GM21723 (cell line): ENCODE results near the gene SDK2.
"Not testable (repeated sequence)": the region's sequence is repeated elsewhere in the genome, so short reads cannot be mapped to it uniquely, and the experiment has no call there.

ENCODE experiments used
- ATAC-seq: cut with Tn5 transposase; IDR thresholded peaks from one replicate; pipeline ENCODE4 v1.9.1; 2021; ENCODE audit warnings: mild to moderate bottlenecking, moderate library complexity; ENCODE audit not compliant: unreplicated experiment

SDK2 gene

DNA sequence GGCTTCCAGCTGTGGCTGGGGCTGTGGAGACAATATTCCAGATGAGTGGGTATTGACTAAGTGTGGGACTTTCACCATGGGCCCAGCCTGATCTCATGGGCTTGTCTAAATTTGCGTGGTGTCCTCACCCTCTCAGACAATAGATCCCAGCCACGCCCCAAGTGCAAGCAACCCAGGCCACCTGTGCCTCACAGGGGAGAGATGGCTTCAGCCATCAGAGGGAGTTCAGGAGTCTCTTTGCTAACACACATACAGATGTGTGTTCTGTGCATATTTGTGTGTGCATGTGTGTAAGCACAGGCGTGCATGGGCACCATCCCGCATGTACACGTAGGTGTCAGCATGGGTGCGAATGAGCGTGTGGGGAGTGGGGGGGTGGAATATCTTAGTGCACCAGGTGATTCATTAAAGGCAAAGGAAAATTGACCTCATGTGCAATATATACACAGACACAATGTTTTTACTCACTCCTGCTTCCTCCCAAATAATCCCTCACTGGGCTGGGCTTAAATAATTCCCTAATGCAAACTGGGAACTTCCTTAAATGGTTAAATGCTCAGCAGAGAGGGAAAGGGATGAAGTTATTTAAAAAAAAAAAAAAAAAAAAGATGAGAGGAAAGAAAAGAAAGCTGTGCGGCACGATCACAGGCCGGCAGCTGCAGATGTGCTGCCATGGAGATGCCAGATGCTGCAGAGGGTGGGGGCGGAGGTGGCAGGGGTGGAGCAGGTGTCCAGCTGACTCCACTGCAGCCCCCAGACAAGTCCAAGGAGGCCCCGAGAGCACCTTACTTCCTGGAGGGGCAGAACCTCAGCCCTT is 308.4 kb downstream of the SDK2 start:
- no peak for ATAC-seq

DNA sequence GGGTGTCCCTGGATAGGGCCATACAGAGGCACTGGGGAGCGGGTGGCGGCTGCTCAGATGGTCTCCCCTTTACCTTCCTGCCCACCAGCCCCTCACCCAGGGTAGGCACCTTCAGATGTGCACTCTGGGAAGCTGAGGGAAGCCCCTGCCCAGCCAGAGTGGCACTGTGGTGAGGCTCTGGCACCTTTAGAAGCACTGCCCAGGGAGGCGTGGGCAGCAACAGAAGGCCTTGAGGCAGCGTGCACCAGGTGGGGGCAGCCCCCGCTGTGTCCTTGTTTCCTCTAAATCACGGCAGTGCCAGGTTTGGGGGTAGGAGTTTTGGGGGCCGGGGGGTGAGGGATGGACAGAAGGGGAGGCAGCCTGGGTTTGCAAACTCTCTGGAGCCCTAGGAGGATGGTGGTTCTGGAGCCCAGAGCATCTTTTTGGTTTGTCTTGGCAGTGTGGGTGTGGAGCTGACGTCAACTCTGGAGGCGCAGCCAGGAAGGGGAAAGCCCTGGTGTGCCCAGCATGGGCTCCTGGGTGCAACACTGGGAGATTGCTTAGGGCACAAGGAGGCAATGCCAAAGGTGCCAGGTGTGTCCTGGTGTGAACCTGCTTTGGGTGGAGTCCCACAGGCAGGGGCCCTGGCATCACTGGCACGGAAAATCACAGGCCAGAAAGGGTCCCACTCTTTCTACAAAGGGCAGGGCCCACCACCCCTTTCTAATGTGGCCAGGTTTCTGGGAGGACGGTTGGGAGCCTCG is 309.3 kb downstream of the SDK2 start:
- no peak for ATAC-seq

DNA sequence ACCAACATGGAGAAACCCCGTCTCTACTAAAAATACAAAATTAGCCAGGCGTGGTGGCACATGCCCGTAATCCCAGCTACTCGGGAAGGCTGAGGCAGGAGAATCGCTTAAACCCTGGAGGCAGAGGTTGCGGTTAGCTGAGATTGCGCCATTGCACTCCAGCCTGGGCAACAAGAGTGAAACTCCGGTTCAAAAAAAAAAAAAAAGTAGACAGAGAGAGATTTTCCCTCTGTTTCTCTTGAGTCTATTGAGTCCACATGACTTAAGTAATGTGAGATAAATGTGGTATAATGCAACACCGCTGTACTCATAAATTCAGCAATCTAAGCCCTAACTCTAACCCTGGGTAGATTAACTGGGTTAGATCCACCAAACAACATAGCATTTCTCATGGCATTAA is 310.8 kb downstream of the SDK2 start:
- ATAC-seq, result not testable (repeated sequence)

DNA sequence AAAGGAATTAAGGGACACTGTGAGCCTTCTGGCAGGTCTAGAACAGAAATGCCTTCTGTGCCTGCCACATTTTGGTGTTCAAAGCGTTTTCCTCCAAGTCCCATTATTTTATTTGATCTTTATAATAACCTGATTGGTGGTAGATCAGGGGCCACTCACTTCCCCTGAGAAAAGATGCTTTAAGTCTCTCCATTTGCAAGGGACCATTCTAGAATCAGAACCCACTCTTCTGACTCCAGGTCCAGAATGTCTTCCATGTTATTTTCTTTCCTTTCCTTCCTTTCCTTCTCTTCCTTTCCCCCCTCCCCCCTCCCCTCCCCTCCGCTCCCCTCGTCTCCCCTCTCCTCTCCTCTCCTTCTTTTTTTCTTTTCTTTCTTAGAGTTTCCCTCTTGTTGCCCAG is 313.2 kb downstream of the SDK2 start:
- no peak for ATAC-seq

DNA sequence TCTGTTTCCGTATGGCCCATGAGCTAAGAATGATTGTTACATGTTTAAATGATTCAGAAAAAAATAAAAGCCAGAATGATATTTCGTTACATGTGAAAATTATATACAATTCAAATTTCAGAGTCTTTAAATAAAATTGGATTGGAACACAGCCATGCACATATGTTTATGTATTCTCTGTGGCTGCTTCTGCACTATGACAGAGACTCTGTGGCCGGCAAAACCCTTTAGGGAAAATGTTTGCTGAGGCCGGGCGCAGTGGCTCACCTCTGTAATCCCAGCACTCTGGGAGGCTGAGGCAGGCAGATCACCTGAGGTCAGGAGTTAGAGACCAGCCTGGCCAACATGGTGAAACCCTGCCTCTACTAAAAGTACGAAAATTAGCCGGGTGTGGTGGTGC is 316.6 kb downstream of the SDK2 start:
- ATAC-seq, result no peak

DNA sequence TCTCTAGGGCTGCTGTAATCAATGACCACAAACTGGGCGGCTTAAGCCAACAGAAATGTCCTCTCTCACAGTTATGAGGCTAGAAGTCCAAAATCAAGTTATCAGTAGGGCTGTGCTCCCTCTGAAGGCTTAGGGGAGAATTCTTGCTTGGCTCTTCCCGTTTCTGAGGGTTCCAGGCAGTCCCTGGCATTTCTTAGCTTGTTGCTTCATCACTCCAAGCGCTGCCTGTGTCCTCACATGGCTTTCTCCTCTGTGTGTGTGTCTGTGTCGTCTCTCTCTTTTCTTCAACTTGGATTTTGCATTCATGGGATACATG is 318.8 kb downstream of the SDK2 start:
- ATAC-seq, result no peak

DNA sequence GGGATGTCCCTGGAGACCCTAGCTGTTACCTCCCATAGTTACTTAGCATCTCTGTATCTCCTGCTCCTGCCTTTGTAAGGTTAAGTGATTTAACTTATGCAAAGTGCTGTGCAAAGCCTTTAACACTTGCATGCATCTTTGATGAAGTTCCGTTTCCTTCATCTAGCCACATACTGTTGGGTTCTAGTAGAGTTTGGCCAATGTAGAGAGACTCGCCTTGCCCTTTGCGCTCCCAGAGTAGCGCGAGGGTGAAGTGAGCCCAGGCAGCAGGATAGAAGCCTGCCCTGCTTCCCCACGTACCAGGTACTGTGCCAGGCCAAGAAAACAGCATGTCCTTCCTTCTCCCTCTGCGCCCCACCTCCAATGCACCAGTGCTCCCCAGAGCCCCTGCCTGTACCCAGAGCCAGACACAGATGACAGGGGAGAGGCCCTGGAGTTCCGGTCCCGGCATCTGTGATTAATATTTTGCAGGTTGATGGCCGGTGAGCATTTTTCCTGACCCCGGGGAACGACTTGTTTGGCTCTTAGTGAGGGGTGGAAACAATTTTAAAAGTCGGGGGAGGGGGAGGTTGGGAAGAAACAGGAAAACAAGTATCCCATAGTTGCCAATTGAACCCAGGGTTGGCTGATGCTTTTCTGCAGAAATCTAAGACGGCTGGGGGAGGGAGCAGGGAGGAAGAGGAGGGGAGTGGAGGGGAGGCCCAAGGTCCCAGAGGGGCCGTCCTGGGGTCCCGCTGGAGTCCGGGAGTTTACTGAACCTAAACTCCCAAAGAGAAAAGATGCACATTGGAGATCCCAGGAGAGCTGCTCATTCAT is 319.3 kb downstream of the SDK2 start:
- ATAC-seq, result no peak

DNA sequence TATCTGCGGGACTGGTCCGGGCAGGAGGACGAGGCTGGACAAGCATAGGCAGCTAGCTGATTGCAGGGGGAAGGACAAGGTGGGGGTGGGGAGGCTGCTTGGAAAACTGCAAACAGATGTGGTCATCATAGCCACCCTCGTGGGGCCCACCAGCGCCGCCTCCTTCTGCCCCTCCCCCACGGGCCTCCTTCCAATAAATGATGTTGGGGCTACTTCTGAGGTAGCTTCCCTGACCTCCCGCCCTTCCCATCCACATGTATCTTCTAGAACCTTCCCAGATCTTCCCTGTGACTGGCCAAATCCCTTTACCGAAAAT is 320.1 kb downstream of the SDK2 start:
- ATAC-seq, result no peak

DNA sequence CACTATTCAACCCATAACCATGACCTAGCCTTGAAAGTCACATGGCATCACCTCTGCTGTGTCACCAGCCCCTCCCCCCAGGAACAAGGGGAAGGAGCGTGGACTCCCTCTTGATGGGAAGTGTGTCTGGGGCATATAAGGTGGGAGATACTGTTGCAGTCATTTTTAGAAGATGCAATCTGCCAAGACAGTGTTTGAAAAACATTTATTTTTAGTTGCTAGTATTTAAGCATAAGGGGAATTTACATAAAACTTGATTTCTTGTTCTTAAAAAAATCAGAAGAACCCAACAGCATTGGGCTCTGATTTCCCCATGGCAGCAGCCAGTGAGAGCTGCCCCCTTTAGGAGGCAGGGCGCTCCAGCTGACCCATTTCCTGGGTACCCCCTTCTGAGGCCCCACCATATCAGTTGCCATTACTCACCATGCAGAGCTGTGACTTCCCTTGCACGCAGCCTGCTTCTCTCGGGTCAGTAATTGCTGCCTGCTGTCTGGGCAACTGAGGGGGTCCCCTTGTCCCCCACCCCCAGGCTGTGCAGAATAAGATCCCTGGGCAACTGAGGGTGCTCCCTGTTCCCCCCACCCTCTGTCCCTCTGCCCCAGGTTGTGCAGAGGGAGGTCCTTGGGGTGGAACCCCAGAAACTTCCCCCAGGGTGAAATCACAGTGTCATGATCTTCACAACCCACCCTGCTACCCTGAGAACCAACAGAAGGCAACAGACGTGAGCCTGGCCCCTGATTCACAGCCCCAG is 320.7 kb downstream of the SDK2 start:
- ATAC-seq, result no peak

DNA sequence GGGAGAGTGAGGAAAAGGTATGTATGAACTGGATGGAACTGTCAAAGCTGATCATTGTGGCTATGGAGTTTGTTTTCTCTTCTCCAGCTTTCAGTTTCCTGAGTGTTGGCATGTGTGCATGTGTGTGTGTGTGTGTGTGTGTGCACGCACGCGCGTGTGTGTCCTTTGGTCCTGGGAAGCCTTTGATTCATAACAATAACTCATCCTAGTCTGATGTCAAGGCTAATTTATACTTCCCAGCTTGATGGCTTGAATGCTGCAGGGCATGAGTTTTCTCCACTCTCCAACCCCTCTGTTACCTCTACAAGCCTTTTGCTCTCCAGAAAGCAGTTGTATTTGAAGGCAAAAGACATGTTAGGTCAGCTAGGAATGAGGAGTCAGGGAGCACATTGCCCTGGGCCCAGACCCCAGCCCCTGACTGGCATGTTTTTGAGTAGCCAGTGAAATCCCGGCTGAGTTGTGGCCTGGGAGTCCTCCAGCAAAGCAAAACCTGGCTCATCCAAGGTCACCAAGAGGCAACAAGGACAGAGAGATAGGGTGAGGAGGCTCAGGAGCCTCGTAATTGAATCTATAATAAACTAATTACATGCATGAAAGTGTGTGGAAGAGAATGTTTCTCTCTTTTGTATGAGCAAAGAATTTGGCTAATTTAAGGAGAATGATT is 323.5 kb downstream of the SDK2 start:
- ATAC-seq, result no peak

DNA sequence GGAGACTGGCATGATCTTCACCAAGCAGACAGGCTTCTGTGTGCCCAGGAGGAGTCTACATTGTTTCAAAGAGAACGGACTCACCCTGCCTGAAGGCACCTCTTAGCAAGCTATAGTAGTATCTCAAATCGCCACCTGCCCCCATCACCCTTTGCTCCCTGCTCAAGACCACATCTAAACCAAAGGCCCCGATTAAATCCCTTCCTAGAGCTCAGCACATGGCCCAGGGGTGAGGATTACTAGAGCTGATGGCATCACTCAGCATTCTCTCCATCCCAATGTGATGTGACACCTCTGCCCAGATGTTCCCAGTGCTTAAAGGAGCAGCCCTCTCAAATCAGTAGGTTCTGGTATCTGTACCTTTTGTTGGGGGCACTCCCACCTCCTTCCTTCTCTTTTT is 324.5 kb downstream of the SDK2 start:
- ATAC-seq, result no peak

DNA sequence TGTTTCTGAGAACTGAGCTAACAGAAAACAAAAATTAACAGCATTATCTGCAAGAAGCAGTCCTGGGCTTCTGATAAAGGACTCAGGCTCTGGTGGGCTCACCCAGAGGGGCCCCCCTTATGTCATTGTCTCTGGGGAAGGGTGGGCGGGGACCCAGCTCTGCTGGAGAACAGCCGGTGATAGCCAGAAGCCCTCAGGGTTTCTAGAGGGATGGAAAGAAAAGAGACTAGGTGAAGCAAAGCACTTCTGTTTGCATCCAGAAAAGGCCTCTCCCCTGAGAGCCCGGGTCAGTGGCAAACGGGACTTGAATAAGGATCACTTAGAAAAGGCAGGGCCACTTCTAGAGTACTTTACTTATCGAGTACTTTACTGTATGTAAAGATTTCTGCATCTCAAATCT is 325.4 kb downstream of the SDK2 start:
- ATAC-seq, result no peak

DNA sequence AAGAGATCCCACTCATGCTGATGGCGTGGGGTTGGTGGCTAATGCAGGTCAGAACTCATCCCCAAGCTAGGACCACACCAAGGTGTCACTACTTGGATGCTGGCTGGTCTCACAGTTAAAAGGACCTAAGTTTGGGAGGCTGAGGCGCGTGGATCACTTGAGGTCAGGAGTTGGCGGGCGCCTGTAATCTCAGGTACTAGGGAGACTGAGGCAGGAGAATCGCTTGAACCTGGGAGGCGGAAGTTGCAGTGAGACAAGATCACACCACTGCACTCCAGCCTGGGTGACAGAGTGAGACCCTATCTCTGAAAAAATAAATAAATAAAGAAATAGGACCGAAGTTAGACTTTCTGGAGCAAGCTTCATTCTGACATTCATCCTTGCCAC is 325.8 kb downstream of the SDK2 start:
- no peak for ATAC-seq

DNA sequence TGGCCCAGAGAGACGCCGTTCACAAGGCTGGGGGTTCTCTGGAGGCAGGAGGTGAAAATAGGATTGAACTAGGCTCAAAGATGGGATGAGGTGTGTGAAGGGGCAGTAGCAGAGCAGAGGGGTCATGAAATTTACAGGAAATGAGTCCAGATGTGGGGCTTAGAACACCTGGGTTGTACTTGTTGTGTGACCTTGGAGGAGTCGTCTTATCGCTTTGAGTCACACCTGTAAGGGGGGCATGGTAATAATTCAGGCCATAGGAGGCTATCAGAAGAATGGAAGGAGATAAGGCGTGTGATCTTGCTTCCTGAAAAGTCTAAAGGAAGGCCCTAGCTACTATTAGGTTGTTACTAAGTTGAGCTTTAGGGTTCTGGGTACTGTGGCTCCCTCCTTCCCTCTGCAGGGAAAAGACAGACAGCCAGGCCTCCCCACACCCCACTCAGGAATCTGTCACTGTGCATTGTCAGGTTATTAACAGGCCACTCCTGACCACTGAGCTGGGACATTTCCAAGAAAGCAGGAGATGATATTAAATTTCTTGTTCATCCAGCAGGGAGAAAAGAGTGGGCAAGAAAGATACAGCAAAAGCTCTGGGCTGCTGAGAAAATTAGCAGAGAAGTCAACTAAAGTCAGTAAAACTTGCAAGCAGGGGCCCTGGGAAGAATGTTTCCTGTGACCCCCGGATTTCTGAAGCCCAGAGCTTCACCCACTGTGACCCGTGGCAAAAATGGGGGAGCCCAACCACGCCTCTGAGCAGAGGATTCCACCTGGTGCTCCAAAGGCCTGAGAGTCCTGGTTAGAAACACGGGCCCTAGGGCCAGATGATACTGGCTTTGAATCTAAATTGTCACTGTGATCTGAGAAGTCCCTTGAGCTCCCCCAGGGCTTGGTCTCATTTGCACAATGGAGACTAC is 326.5 kb downstream of the SDK2 start:
- no peak for ATAC-seq

DNA sequence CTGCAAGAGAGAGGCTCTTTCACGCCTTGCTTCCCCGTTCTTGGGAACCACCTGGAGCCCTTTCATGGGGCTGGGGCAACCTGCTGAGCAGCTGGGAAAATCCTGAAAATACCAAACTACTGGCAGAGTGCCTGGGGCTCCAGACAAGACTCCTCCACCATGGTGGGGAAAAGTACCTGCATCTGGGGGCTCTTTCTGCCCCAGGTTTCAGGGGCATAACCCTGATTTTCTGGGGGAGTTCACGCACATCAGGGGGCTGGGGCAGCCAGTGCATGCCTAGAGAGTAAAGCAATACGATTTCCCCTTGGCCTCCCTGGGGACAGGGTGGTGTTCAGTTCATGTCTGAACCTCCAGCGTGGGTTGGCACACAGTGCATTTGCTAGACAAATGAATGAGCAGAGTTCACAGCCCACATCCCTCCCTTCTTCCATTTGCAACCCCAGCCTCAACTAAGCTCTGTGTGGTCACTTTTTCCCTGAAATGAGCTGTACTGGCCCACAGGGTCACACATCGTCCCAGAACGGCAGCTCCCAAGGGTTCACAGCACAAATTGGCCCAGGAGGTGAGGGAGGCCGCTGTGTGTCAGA is 327.2 kb downstream of the SDK2 start:
- ATAC-seq, result peak; percentile 56

DNA sequence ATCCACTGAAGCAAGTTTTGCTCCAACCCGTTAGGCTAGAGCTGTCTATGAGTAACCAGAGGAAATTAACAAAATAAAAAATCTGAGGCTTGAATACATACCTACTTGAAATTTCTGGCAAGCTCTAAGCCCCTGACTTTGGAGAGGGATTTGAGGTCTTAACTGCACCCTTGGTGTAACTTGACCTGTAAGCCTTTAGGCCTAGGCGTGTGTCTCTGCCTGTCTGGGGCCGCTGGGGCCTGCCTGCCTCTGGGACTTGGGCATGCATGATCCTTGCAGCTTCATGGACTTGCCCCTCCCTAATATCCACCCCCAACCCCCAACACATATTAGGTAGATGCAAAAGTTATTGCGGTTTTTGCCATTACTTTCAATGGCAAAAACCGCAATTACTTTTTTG is 328.8 kb downstream of the SDK2 start:
- no peak for ATAC-seq

DNA sequence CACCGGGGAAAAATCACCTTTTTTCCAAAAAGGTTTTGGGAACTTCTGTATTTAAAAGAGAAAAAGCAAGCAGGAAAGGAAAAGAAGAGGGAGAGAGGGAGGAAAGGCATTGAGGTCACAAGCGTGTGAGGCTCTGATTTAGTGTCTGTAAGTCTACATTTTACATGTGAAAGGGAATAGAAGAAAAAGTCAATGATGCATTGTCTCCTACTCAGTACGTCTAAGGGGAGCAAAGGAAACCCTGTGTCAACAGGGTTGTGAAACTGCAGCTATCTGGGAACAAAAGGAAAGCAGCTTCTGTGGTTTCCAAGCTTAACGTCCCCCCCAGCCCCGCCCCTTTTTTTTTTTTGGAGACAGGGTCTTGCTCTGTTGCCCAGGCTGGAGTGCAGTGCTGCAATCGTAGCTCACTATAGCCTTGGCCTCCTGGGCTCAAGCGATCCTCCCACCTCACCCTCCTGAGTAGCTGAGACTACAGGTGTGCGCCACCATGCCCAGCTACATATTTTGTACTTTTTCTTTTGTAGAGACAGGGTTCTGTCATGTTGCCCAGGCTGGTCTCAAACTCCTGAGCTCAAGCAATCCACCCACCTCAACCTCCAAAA is 330.6 kb downstream of the SDK2 start:
- no peak for ATAC-seq

DNA sequence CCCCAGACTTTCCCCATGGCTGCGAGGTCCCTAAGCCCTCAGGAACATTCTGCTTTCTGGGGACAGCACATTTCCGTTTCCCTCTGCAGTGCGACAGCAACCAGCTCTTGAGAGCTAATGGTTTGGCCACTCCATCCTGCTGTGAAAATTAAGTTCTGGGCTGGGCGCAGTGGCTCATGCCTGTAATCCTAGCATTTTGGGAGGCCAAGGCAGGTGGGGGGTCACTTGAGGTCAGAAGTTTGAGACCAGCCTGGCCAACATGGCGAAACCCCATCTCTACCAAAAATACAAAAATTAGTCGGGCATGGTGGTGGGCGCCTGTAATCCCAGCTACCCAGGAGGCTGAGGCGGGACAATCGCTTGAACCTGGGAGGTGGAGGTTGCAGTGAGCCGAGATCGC is 331.4 kb downstream of the SDK2 start:
- not testable (repeated sequence) for ATAC-seq
